Mucosa of gallbladder (tissue), 1 donor: ENCODE results near the gene OR11A1. TPM values are rescaled to one million over a fixed set of nuclear protein-coding genes. Genes with fewer than 3 reads are reported as not detected.

Experiments used
- DNase-seq: peaks from one replicate; pipeline ENCODE4 v3.0.0-alpha.2; 2020; ENCODE audit warnings: low spot score
- total RNA-seq: library from RNA; stranded (reverse); gene quantifications from one replicate; pipeline ENCODE4 v1.2.1, GENCODE V29; 2021
- donor health status: DM: no; HTN: no; CAD: no.

The OR11A1 gene, protein sequence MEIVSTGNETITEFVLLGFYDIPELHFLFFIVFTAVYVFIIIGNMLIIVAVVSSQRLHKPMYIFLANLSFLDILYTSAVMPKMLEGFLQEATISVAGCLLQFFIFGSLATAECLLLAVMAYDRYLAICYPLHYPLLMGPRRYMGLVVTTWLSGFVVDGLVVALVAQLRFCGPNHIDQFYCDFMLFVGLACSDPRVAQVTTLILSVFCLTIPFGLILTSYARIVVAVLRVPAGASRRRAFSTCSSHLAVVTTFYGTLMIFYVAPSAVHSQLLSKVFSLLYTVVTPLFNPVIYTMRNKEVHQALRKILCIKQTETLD
- total RNA-seq, result not detected

DNA sequence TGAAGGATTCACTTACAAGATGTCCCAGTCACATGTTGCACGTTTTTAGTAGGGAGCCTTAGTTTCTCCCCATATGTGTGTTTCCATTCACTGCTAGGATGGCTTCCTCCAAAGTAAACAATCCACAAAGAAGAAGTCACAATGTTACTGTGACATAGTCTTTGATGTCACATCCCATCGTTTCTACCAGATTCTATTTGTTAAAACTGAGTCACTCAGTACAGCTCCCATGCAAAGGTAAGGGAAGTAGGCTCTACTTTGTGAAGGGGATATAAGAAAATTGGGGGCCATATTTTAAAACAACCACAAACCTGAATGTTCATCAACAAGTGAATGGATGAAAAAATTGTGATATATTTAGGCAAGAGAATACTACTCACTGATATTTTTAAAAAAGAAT, at the start of gene OR11A1, which contains the start of gene OR2H1:
TSS of gene OR11A1 (minus strand) at position 101 of the 400 bp plus-strand sequence. CDS start 29,430 bp downstream, outside the sequence.
TSS of gene OR2H1 (plus strand) at position 185 of the 400 bp plus-strand sequence. CDS start 4,615 bp downstream, outside the sequence.
- no peak for DNase-seq

DNA sequence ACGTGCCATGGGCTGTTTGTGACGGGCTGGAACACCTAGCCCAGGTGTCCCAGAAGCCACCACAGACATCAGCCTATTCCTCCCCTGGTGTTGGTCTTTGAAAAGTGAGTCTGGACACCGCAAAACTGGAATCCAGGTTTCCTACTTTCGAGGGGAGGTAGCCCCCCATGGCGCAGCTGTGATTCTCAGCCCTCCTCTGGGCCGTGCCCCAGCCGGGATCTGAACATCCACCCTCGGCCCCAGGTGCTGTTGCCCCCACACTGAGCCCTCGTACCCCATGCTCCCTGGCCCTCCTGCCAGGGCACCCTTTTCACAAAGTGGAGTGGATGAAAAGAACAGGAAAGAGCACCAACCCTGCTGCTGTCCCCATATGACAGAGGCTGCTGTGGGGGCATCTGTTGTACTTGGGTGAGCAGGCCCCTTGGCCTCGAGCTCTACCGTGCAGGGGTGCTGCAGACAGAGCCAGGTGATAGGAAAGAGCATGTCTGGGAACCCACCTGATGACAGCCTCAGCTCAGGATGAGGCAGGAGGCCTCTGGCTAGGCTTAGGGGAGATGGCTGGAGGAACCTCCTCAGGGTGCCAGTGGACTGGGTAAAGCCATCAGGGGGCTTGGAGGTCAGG, 49.7 kb upstream of the OR11A1 start:
- DNase-seq, result no peak

DNA sequence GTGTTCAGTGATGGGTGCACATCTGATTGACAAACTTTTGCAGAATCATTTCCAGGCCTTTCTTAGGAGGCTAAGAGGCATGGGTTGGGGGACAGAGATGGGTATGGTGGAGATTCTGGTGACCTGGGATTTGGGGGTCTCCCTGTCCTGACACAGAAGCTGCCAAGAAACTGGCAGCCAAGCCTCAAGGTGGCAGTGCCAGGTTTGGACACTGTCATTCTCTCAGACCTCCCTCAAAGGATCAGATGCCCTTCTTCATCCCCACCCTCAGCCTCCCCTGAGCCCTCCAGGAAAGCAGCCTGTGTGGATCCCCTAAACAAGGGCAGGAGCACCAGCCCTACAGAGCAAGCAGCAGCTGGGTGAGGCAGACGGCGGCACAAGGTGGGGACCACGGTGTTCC, 48.9 kb upstream of the OR11A1 start:
- DNase-seq, result no peak

DNA sequence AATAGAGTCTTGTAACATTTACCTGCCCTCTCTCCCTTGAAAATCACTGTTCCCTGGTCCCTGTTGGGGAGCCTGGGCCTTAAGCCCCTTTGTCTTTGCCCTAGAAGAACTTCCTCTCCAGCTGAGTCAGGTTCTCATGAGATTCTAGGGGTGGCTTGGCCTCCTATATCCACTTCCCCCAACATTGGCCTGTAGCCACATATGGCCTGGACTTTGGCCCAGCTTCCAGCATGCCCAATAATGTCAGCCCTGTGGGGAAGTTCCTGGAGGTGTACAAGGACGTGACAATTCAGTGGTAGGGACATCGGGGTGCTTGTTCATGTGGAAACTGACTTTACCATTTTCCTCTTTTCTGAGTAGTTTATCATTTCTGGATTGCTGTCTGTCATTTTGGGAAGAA, 48.1 kb upstream of the OR11A1 start:
- DNase-seq, result peak; percentile 82

DNA sequence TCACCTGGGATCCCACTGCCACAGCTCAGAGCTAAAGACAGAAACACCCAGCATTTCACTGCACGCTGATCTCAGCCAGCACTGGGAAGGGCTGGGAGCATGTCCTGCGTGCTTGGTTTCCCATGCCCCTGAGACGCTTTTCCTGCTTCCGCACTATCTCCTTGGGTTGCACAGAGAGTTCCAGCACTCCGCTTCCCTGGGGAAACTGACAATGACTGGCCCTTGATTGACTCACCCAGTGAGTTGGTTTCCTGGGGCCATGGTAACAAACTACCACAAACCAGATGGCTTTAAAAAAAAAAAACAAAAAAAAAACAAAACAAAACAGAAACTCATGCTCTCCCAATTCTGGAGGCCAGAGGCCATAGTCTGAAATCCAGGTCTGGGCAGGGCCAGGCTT, 45.7 kb upstream of the OR11A1 start:
- DNase-seq, result no peak

DNA sequence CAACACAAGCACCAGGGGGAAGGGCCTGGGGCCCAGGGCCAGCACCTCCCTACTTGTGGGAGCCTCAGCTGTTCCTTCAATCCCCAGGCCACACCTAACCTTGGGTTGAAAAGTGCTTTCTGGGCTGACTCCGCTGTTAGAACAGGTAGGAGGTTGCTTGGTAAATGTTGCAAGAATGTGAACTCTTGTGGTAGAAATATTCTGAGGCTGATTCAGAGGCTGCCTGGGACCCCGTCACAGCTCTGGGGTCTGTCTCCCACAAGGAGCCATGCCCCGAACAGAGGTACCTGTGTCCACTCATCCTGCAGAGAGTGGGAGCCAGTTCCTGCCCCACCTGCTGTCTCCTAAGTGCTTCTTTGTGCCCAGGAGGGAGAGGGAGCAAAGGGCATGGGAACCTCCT, 45.3 kb upstream of the OR11A1 start:
- no peak for DNase-seq

DNA sequence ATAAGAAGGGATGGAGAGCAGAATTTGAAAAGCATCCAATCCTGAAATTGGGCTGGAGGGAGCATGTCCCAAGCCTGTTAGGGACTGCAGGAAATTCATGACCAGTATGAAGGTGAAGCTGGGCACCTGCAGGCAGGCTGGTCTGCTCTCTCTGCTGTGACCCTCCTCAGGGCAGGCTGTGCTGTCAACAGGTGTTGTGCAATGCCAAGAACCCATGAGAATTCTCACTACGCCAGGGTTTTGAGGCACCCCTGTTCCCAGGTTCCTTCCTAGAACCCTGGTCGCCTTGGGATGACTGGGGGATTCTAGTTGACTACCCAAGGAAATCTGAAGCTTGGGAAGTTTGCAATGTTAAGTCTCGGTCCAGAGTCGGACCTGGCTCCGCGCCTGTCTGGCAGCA, 44.2 kb upstream of the OR11A1 start:
- no peak for DNase-seq

DNA sequence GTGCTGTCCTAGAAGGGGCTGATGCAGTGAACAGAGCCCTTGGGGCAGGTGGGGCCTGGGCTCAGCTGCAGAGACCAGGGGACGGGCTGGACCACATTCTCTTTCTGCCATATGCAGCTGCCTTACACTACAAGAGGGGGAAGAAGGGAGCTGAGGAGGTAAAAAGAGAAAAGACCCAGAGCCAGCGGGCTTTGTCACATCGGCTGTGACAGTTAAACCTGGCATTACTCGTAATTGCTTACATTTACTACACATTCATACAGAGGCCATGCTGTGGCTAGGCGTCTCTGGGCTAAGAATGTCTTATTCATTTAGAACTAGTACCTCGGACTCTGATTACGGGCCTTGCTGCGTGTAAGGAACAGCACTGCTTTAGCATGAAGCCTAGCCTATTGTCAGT, 43.7 kb upstream of the OR11A1 start:
- DNase-seq, result no peak

DNA sequence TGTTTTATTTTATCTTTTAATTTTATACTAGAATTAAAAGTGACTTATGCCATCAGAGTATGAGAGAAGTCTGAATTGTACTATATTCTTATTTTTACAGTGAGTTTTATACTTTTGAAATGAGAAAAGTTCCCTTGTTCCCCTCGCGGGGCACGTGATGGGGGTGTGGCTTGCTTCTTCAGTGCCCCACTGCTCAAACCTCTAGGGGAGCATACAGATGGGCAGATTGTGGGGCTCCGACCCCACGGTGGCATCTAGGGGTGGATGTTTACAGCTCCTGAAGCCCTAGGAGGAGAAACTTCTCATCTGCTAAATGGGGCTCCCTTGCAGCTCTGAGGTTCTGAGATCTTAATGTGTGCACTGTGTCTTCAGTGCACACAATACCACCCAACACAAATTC, 42.8 kb upstream of the OR11A1 start:
- DNase-seq, result no peak

DNA sequence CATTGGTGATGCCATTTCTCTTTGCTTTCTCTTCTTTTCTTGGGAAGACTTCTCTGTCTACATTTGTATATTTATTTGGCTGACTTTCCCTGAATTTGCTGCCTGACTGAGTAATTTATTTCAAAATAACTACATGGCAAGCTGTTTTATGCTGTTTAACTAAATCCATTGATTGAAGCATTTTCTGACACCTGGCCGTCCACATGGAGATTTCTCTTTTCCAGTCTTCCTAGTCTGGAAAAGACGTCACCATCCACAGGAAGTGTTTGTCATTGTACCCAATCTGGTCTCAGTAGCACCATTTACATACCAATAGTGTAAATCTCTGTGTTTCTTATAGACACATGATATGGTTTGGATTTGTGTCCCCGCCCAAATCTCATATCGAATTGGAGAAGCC, 40.1 kb upstream of the OR11A1 start:
- no peak for DNase-seq

DNA sequence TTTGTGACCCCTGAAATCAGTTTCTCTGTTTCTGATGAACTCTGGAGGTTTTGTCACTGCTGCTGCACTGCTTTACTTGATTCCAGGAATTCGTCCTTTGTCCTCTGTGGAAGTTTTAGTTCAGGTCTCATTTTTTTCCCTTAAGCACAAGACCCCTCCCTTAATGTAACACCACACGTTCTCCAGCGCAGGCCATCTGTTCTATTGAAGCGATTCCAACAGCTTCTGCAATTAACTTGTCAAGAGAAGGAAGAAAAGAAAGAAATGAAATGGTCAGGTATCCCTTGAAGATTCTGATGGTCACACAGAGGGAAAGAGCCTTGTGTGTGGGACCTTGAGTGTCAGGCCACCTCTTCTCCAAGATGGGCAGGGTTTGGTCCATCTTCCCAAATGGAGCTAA, 38.7 kb upstream of the OR11A1 start:
- DNase-seq, result no peak

DNA sequence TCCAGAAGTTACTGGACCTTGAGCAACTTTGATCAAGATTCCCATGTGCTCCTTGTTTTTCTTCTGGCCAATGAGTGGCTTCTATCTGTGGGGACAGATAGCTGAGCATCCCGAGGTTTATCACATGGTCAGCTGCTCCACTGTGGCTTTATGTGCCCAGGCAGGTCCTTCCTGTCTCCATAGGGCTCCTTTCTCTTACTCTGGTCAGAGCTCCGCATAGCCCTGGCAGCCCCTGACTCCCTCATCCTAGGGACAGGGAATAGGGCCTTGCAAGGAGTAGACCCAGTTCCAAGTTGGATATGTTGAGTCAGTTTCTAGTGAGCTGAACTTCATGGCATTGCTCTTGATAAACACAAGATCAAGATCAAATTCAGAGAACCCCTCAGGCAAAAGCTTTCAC, 37.3 kb upstream of the OR11A1 start:
- DNase-seq, result no peak

DNA sequence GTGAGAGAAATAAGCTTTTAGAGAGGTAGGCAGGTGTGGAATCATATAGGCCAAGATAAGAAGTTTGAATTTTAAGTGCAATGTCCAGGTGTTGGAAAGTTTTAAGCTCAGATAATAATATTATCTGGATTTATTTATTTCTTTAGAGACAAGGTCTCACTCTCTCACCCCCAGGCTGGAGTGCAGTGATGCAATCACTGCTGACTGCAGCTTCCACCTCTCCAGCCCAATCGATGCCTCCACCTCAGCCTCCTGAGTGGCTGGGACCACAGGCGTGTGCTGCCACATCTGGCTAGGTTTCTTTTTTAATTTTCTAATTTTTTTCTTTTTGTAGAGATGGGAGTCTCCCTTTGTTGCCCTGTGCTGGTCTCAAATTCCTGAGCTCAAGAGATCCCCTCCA, 36.4 kb upstream of the OR11A1 start:
- DNase-seq, result no peak

DNA sequence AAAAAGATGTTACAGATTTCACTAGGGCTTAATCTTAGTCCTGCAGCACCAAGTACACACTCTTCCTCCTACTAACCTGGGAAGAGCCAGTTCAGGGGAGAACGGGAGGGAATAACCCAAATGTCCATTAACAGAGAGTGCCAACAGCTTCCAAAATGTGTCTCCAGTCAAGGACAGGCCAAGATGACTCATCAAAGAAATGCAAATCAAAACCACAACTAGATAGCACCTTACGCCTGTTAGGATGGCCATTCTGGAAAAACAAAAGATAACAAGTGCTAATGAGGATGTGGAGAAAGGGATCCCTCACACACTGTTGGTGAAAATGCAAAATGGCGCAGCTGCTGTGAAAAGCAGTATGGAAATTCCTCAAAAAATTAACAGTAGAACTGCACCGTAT, 34.7 kb upstream of the OR11A1 start:
- DNase-seq, result no peak

DNA sequence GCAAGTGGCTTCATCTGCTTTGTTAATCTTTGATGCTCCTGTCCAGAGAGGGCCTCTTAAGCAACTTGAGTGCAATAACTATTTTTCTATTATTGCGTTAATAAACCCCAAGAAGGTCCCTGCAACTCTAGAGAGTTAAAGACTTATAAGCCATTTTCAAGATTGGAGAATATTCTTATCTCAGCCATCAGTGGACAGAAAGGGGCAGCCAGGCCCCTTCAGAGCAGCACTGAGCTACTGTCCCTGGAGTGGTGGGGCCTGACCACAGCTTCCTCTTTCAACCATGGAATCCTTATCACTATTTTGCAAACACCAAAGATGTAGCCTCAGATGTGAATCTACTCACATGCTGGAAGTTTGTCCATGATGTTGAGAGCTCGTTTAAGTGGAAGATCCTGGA, 33.7 kb upstream of the OR11A1 start:
- no peak for DNase-seq

DNA sequence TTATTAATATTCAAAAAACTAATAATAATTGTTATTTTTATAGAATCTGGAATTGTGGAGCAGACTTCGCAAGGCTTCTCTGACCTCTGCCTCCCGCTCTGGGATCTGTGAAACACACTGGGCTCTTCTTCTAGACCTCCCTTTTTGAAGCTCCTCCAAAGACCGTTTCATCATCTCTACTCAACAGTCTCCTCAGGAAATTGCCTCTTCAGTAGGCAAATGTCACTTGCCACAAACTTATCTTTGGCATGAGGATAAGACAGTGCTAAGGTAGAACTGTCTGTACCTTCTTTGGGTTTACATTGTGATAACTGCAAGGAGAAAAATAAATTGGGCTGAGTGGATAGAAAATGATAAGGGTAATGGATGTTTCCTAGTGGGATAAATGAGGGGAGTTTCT, 33.2 kb upstream of the OR11A1 start:
- no peak for DNase-seq

DNA sequence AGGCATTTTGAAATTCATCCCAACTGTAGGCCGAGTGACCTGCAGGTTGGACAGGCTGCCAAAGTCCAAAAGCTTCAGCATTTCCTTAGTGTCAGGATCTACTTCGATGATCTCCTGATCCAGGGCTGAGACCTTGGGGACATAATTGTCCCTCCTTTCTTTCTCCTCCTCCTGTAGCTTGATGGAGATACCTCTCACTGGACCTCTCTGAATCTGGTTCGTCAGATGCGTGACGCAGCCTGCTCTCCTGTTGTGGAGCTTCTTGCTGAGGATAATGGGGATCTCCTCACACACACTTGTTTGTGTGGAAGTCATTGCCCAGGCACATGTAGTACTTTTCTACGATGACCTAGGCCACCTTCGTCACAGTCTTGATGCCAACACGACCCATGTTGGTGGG, 32.4 kb upstream of the OR11A1 start:
- no peak for DNase-seq

DNA sequence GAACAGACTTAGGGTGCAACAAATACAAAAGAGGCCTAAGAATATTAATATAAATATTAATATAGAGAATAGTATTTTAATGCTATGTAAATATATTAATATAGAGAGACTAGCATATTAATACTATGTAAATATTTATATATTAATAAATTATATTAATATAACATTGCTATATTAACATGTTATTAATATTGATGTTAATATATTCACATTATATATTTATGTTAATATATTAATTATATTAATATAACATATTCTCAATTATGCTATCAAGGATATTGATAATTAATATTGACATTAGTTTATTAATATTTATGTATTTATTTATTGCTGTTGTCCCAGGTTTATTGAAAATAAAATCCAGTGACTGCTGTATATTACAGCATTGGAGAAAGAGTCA, 32.0 kb upstream of the OR11A1 start:
- DNase-seq, result no peak

DNA sequence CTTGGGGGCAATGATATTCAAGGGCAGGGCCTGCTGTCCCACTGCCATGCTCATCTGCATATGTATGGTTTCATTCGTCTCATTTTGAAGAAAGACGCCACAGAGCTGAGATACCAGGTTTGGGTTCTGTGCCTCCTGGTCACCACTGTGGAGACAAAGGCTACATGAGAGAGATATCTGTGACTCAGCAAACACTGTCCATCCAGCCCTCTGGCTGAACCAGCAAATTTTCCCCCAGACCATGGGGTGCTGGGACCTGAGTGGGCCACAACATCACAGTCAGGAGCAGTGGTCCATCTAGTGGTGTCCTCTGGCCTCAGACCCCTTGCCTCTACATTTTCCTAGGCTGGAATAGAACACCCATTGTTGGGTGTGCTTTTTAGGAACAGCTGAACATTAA, 30.8 kb upstream of the OR11A1 start, which contains the start of gene MAS1L:
TSS of gene MAS1L (minus strand) at position 297 of the 400 bp plus-strand sequence. CDS start at position 243, 54 bp downstream.
- no peak for DNase-seq

DNA sequence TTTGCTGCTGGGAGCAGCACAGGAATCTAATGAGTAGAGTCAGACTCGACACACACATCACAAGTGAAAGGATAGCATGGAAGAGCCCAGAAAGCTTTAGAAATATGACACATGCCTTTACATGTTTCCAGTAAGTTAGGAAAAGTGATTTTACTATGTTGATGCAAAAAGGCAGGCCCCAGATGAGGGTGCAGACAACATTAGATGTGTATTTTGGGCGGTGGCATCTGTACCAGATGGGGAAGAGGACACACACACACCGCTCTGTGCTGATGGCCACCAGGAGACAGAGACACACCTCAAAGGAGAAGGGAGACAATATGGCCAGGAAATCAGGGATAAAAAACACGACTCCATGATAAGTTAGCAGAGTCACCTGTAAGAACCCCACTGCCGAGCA, 30.3 kb upstream of the OR11A1 start:
- DNase-seq, result no peak

DNA sequence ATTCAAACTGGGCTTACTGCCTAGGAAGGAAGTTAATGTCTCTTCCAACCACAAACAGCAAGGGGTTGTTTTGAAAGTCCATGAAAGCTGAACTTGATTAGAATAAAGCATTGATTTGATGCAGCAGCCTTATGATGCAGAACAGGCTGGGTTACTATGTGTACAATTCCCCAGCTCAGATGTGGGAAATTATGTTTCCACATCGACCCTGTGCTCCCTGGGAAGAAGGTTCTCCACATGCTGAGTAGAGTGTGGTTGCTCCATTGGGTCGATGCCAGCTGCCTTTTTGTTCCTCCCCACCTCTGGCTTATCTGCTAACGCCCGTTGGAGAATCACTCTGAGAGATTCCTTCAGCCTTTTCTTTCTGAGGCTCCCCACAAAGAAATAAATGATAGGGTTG, 29.7 kb upstream of the OR11A1 start:
- DNase-seq, result no peak

DNA sequence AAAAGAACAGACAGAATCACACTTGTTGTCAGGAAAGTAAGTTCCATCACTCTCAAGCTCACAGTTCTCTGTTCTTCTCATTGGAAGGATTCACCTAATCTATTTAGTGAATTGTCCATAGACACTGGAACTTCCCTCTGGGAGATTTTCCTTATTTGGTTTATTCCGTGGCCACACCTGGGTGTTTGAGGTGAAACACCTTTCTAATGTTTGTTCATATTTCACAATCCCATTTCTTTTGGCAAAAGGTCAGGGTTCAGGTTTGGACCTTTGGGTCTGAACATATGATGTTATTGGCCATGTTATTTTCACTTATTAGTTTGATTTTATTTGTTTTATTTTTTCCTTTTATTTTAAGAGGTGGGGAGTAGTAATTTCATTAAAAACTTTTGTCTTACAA, 26.9 kb upstream of the OR11A1 start:
- DNase-seq, result no peak

DNA sequence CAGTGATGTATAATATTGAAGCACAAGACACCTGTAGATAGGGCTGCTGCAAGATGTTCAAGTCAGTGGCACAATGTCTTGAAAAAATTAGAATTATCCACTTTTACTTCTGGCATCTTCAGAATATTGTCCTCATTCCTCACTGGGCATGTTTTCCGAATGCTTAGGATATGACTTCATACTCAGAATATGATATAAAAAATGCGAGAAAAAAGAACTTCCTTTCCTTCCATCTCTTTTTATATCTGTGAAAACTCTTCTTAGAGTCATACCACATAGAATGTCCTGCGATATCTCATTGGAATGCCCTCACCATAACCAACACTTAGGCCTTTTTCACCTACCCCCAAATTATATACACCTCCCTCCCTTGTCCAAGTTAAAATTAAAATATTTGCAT, 26.3 kb upstream of the OR11A1 start:
- DNase-seq, result no peak

DNA sequence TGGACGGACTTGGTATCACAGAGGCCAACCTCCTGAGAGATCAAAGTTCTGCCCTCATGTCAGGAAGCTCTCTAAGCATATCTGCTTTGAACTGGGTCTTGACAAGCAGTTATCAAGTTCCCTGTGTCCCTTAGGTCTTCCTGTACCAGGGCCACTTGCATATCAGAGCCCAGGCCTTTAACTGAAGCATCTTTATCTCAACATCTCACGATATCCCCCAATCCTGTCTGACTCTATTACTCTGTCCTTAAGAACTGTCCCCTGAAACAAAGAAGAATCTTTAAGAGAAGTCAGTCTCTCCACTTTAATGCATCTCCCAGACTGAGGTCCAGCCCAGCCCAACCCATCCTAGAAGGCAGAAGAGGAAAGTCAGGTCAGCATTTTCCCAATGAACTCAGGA, 22.7 kb upstream of the OR11A1 start:
- DNase-seq, result no peak
